ENCODE measurements around the gene SETBP1.

SETBP1 gene

DNA sequence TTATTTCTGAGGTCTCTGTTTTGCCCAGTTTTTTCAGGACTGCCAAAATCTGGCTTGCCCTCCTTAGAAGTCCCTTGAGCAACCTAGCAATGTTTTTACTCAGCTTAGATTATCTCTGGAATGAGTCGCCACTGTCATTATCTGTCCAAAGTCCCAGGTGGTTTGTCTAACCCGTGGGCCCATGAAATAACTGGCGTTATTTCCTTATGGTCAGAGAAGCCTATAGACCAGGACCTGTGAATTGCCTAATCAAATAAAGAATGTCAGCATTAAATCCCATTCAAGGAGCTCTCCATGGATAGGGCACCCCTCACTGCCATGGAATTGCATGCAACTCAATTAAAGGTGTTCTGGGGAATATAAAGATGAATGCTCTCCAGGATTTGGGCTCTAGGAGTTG, 373.9 kb downstream of the SETBP1 start:
- DNase-seq: no peak

DNA sequence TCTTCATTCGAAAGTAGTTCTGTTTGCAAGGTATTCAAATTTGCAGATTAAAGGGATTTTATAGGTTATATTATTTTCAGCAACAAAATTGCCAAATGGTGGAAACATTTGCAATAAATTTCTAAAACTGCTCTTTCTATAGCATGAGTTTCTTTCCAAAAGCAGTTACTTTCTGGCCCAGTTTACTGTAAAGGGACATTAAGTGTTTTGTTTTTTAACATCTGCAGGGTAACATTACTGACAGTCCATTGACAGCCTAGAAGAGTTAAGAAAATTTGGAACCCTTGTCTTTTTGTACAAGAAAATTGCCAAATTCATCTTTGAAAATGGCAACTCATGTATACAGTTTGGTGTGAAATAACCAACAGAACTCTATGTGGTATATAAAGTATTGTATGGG, 375.1 kb downstream of the SETBP1 start:
- no peak for DNase-seq

GRCh38 chr18:45056926-45057325, 376.2 kb downstream of the SETBP1 start:
- no peak for DNase-seq

GRCh38 chr18:45057955-45058600, 377.4 kb downstream of the SETBP1 start:
- DNase-seq: no peak

DNA sequence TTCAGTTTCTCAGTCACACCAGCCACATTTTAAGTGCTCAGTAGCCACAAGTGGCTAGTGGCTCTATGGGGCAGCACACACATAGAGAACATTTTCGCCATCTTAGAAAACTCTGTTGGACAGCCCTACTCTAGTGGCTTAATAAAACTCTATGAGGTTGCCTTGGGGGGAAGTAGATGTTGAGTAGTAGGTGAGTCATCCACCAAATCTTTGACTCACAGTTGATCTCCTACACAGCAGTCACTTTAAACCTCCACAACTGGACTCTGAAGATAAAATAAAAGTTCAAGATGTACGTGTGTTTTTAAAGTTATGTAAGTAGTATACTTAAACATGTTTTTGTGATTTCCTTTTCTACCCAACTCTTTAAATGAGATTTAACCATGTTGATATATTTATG, 379.0 kb downstream of the SETBP1 start:
- DNase-seq: no peak

GRCh38 chr18:45060102-45060501, 379.4 kb downstream of the SETBP1 start:
- no peak for DNase-seq

GRCh38 chr18:45061359-45061758, 380.7 kb downstream of the SETBP1 start:
- no peak for DNase-seq

- no peak for DNase-seq
These were observed 382.8 kb downstream of the SETBP1 start for GRCh38 chr18:45063246-45064038.

GRCh38 chr18:45066210-45066609, 385.5 kb downstream of the SETBP1 start:
- no peak for DNase-seq

DNA sequence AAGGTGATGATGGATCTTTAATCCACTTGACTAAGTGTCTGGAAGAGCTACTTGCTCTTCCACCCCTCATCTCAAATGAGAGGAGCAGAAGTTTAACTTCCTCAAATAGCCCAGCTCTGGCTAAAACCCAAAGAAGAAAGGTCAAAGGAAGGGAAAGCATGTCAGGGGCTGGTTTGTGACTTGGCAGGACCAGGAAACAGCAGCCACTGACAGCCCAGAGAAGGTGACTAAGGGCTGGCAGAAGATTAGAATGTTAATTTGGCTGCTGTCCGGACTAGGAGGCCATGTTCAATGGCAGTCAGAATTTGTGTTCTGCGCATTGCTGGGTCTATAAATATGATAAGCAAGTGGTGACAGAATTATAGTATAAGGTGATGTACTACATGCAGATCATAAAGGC, 386.2 kb downstream of the SETBP1 start:
- DNase-seq: peak in 1 of 2 donors; percentile 46

- no peak for DNase-seq
These were observed 387.9 kb downstream of the SETBP1 start for GRCh38 chr18:45068400-45069094.

DNA sequence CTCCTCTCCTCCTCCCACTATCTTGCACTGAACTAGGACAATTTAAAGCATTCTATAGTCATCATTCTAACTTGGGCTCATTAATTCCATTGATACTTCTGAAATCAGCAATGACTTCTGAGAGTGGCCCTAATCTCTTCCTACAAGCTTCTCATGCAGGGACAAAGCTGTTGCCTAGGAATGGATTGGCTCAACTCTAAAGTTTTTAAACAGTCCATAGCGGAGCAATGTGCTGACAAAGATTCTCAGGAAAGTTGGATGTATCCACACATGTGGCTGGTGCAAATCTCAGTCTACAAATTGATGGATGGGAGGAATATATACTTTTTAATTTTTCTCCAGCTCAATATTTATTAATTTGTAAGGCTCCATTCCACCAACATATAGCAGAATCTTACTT, 388.9 kb downstream of the SETBP1 start:
- DNase-seq: no peak

DNA sequence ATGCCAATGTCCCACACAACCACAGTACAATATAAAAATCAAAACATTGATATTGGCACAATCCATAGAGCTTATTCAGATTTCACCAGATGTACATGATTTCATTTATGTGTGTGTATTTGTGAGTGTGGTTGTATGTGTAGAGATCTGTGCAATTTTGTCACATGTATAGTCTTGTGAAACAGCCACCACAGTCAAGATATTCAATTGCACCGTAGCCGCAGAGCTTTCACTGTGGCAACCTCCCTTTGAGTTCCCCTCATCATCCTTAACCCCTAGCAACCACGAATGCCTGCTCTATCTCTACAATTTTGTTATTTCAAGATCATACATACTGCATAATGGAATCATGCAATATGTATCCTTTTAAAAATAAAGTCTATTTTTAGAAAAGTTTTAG, 391.3 kb downstream of the SETBP1 start:
- no peak for DNase-seq

- DNase-seq: no peak
These were observed 392.9 kb downstream of the SETBP1 start for GRCh38 chr18:45073556-45073955.

DNA sequence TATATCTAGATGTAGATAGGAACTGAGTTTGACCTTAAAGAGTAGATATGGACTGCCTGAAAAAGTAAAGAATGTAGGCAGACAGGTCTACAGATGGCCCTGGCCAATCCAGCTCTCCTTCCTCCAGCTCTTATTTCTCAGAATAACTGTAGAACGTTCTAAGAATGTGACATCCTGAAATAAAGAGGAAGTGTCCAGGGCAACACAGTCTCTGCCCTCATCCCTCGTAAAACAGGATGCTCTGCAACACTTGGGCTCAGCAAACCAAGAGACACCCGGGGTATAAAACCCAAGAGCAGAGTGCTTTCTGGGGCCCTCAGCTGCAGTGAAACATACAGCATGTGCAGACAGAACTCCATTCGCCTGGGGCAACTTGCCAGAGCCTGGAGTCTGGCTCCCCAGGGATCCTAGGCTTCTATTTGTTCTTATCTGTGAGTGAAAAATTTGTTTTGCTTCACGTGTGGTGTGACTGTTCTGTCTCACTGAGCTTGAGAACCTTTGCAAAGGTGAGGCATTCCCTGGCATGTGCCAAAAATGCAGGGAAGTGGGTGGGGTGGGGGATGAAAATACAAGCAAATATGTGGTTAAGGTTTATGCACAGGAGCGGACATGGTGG, 401.0 kb downstream of the SETBP1 start:
- no peak for DNase-seq

GRCh38 chr18:45083226-45083855, 402.7 kb downstream of the SETBP1 start:
- DNase-seq: no peak

DNA sequence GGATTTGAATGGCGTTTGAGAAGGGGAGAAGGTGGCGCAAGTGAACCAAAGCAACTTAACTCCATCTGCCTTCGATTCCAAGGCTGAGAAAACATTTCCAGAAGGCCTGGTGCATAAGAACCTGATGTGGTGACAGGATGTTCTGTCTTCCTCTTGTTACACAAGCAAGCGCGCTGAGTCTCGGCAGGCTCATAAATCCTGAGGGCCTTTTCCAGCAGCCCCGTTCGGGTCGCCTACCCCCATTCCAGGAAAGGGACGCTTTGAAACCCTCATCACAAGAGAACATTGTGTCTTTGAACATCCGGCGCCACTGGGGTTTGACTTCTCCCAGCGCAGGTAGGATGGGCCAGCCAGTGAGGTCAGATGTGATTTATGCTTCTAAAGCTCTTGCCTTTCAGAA, 403.5 kb downstream of the SETBP1 start:
- no peak for DNase-seq

DNA sequence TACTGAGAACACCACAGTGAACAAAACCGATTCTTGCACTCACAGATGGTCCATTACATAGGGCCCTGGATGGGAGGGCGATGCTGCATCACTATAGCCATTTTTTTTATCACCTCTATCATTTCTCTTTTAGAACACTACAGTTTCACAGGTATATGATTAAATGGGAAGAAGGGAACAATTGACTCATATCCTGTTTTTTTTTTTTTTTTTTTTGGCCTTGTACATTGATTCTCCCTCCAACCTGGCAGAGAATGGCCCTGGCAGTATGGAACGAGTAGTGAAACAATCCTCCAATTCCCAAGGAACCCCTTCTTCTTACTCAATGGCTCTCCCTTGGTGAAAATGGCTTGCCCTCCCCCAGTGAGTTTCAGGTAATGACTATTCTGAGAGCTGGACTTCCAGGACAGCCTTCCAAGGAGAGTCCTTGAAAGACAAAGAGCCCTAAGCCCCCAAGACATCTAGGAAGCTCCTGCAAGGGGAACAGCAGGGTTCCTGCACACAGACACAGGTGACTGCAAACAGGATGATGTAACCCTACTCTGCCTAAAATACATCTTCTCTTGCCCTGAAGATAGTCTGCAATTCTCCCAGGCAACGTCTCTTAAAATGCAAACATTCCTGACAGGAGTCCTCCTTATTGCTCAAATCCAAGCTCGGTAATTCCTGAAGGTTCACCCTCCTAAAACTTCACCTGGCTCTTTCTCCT, 405.4 kb downstream of the SETBP1 start:
- DNase-seq: no peak

DNA sequence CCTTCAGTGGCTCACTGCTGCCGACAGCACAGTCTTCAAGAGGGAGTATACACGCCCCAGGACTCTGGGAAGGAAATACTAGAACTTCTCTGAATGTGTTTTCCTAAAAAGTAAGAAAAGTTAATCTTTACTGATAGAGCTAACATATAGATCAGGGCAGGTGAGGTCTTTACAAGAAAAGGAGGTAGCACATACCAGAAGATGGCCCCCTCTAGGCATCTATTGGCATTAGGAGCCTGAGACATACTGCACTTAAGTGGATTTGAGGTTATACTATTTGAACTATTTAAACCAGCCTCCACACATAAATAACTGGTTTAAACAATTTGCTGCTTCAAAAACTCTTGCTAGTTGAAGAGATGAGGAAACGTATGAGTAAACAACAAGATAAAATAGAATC, 406.1 kb downstream of the SETBP1 start:
- DNase-seq: no peak

GRCh38 chr18:45090526-45091140, 409.9 kb downstream of the SETBP1 start:
- DNase-seq: no peak

GRCh38 chr18:45100321-45101105, 419.8 kb downstream of the SETBP1 start:
- no peak for DNase-seq
